KMS-11 (cell line): ENCODE measurements around the gene ZNF557.

ENCODE experiments used
- H2AFZ ChIP-seq: fragments of 200-600 bp; sonication (generic); 2 replicates; pipeline ENCODE4 v1.6.1; 2016; ENCODE audit warnings: antibody characterized with exemption, mixed run types, low read depth
- H3K27ac ChIP-seq: fragments of 200-600 bp; sonication (generic); 2 replicates; pipeline ENCODE4 v1.6.1; 2016; ENCODE audit warnings: mild to moderate bottlenecking, mixed run types
- H3K27me3 ChIP-seq: fragments of 200-600 bp; sonication (generic); 2 replicates; pipeline ENCODE4 v1.6.1; 2017; ENCODE audit warnings: mild to moderate bottlenecking, low read depth, mixed run types, moderate library complexity; ENCODE audit not compliant: insufficient read depth
- H3K36me3 ChIP-seq: fragments of 200-600 bp; sonication (generic); 2 replicates; pipeline ENCODE4 v1.6.1; 2017; ENCODE audit warnings: mild to moderate bottlenecking, mixed run types; ENCODE audit not compliant: insufficient read depth
- H3K4me1 ChIP-seq: fragments of 200-600 bp; sonication (generic); 2 replicates; pipeline ENCODE4 v1.6.1; 2016; ENCODE audit warnings: mild to moderate bottlenecking, low read depth, mixed run types; ENCODE audit not compliant: poor library complexity, severe bottlenecking
- H3K4me2 ChIP-seq: fragments of 200-600 bp; sonication (generic); 2 replicates; pipeline ENCODE4 v1.7.0; 2016; ENCODE audit warnings: mild to moderate bottlenecking, mixed run types
- H3K4me3 ChIP-seq: fragments of 200-600 bp; sonication (generic); IDR thresholded peaks from 2 replicates; pipeline ENCODE4 v1.6.1; 2017; ENCODE audit warnings: low read depth, low read length, mixed read lengths; ENCODE audit not compliant: insufficient read depth
- H3K79me2 ChIP-seq: fragments of 200-600 bp; sonication (generic); 2 replicates; pipeline ENCODE4 v1.6.1; 2016; ENCODE audit warnings: low read depth, mixed run types; ENCODE audit not compliant: insufficient read depth
- H3K9ac ChIP-seq: fragments of 200-600 bp; sonication (generic); 2 replicates; pipeline ENCODE4 v1.6.1; 2016; ENCODE audit warnings: mild to moderate bottlenecking, mixed run types
- H4K20me1 ChIP-seq: fragments of 200-600 bp; sonication (generic); 2 replicates; pipeline ENCODE4 v1.6.1; 2016; ENCODE audit warnings: mild to moderate bottlenecking, mixed run types; ENCODE audit not compliant: insufficient read depth
- CTCF ChIP-seq: fragments of 200-600 bp; sonication (generic); conservative IDR thresholded peaks from 2 replicates; pipeline ENCODE4 v1.6.1; 2017; ENCODE audit warnings: low read depth, mild to moderate bottlenecking, antibody characterized with exemption, low read length, moderate library complexity, mixed read lengths

Gene ZNF557

GRCh38 chr19:7124782-7125181 is 55.3 kb downstream of the ZNF557 start:
- TF ChIP-seq CTCF = no peak
- Histone ChIP-seq H2AFZ (no peak overlapping the region), H3K4me1 (no peaks in the 10 kb centered on the region), H3K4me3 (no peak overlapping the region), H3K27ac (no peak overlapping the region), H3K27me3 (no peaks in the 10 kb centered on the region), H3K4me2 (no peak overlapping the region), H3K79me2 (no peaks in the 10 kb centered on the region), H3K36me3 (no peaks in the 10 kb centered on the region), H3K9ac (no peak overlapping the region), H4K20me1 (no peaks in the 10 kb centered on the region)

- Histone ChIP-seq H4K20me1 (no peaks in the 10 kb centered on the region), H3K36me3 (no peaks in the 10 kb centered on the region), H3K4me3 (no peak overlapping the region), H3K27ac (no peak overlapping the region), H3K4me2 (no peak overlapping the region), H3K79me2 (no peaks in the 10 kb centered on the region), H3K9ac (no peak overlapping the region), H3K27me3 (no peaks in the 10 kb centered on the region), H3K4me1 (no peaks in the 10 kb centered on the region), H2AFZ (no peak overlapping the region)
- TF ChIP-seq CTCF = no peak
These were observed 55.7 kb downstream of the ZNF557 start for GRCh38 chr19:7125221-7125620.

GRCh38 chr19:7126132-7126531 is 56.6 kb downstream of the ZNF557 start:
- Histone ChIP-seq H3K4me1 (no peaks in the 10 kb centered on the region), H3K4me2 (no peak overlapping the region), H4K20me1 (no peaks in the 10 kb centered on the region), H3K4me3 (no peak overlapping the region), H2AFZ (no peak overlapping the region), H3K9ac (no peak overlapping the region), H3K27me3 (no peaks in the 10 kb centered on the region), H3K79me2 (no peaks in the 10 kb centered on the region), H3K36me3 (no peaks in the 10 kb centered on the region), H3K27ac (no peak overlapping the region)
- TF ChIP-seq CTCF = no peak

- Histone ChIP-seq H3K79me2 (no peaks in the 10 kb centered on the region), H3K36me3 (no peaks in the 10 kb centered on the region), H2AFZ (no peak overlapping the region), H3K27ac (no peak overlapping the region), H3K4me3 (no peak overlapping the region), H4K20me1 (no peaks in the 10 kb centered on the region), H3K4me2 (no peak overlapping the region), H3K27me3 (no peaks in the 10 kb centered on the region), H3K9ac (no peak overlapping the region), H3K4me1 (no peaks in the 10 kb centered on the region)
- TF ChIP-seq CTCF = no peak
These were observed 60.5 kb downstream of the ZNF557 start for GRCh38 chr19:7130043-7130442.

- no peaks in the 10 kb centered on the region for H3K27me3 ChIP-seq
- H3K27ac ChIP-seq = no peak overlapping the region
- no peak overlapping the region for H3K4me2 ChIP-seq
- no peaks in the 10 kb centered on the region for H4K20me1 ChIP-seq
- TF ChIP-seq CTCF = no peak
- no peak overlapping the region for H3K4me3 ChIP-seq
- no peak overlapping the region for H3K9ac ChIP-seq
- no peaks in the 10 kb centered on the region for H3K79me2 ChIP-seq
- no peaks in the 10 kb centered on the region for H3K36me3 ChIP-seq
- H3K4me1 ChIP-seq = no peaks in the 10 kb centered on the region
- H2AFZ ChIP-seq = no peak overlapping the region
These were observed 62.6 kb downstream of the ZNF557 start for GRCh38 chr19:7132054-7132453.
